Tibial artery (tissue), 4 donors: ENCODE results near the gene GALNT9.

Experiments used
- DNase-seq, 2 donors: peaks; one replicate each; pipeline ENCODE4 v3.0.0-alpha.2; 2019
- H3K27ac ChIP-seq, 2 donors: fragments of 200-600 bp; sonication (generic) in 1 of 2; 1 replicate in 1 of 2; 2 replicates in 1 of 2; pipeline ENCODE4 v1.5.1; 2018 to 2019; ENCODE audit warnings: mild to moderate bottlenecking in 1 of 2
- H3K27me3 ChIP-seq, 2 donors: fragments of 200-600 bp; sonication (generic) in 1 of 2; one replicate each; pipeline versions ENCODE4 v1.5.1 to v1.6.0; 2016 to 2019
- H3K36me3 ChIP-seq, 3 donors: fragments of 200-600 bp; sonication (generic) in 2 of 3; one replicate each; pipeline ENCODE4 v1.5.1; 2016 to 2019; ENCODE audit warnings: mild to moderate bottlenecking in 2 of 3
- H3K4me1 ChIP-seq, 4 donors: fragments of 200-600 bp; sonication (generic) in 2 of 4; 1 replicate in 3 of 4; 2 replicates in 1 of 4; pipeline ENCODE4 v1.5.1; 2016 to 2019
- H3K4me3 ChIP-seq, 2 donors: fragments of 200-600 bp; sonication (generic) in 1 of 2; 1 replicate in 1 of 2; 2 replicates in 1 of 2; pipeline ENCODE4 v1.5.1; 2018 to 2019; ENCODE audit warnings: mild to moderate bottlenecking in 2 of 2
- H3K9me3 ChIP-seq, 3 donors: fragments of 200-600 bp; sonication (generic) in 1 of 3; one replicate each; pipeline ENCODE4 v1.5.1; 2016 to 2019
- intact Hi-C: fragments of 100-400 bp; cut with DNase I; formaldehyde crosslinking; loops from one replicate; pipeline ENCODE4 v1.15.0; 2023; ENCODE audit warnings: low total_unique reads
- TF ChIP-seq, protein P1 (sequence below), 2 experiments: fragments of 200-600 bp in 1 of 2; fragments of 450-650 bp in 1 of 2; IDR thresholded peaks; one replicate each; pipeline ENCODE4 v1.5.1; 2017 to 2019; ENCODE audit warnings: antibody characterized with exemption in 2 of 2, mild to moderate bottlenecking in 1 of 2, moderate library complexity in 1 of 2

The GALNT9 gene

GRCh38 chr12:132270516-132270915 lies 58.9 kb downstream of the GALNT9 start:
- DNase-seq = no peak
- no peaks in the 10 kb centered on the region for H3K36me3 ChIP-seq
- H3K27me3 ChIP-seq = peaks cover 0 to 75% of the 10 kb centered on the region in 2 donors
- no peak overlapping the region for H3K4me3 ChIP-seq
- H3K9me3 ChIP-seq = no peaks in the 10 kb centered on the region
- no peaks in the 10 kb centered on the region for H3K4me1 ChIP-seq
- TF ChIP-seq, protein P1, sequence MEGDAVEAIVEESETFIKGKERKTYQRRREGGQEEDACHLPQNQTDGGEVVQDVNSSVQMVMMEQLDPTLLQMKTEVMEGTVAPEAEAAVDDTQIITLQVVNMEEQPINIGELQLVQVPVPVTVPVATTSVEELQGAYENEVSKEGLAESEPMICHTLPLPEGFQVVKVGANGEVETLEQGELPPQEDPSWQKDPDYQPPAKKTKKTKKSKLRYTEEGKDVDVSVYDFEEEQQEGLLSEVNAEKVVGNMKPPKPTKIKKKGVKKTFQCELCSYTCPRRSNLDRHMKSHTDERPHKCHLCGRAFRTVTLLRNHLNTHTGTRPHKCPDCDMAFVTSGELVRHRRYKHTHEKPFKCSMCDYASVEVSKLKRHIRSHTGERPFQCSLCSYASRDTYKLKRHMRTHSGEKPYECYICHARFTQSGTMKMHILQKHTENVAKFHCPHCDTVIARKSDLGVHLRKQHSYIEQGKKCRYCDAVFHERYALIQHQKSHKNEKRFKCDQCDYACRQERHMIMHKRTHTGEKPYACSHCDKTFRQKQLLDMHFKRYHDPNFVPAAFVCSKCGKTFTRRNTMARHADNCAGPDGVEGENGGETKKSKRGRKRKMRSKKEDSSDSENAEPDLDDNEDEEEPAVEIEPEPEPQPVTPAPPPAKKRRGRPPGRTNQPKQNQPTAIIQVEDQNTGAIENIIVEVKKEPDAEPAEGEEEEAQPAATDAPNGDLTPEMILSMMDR (IDR thresholded peaks at IDR 0.05) = no peak
- intact Hi-C loops = no loop called here
- no peak overlapping the region for H3K27ac ChIP-seq

- intact Hi-C loops = loop anchor here (10.0 kb wide), 1 partner anchor 1105 kb away; no protein-coding TSS in a partner anchor
- TF ChIP-seq, protein P1 (IDR thresholded peaks at IDR 0.05) = no peak
- no peak overlapping the region for H3K27ac ChIP-seq
- no peak overlapping the region for H3K4me3 ChIP-seq
- no peaks in the 10 kb centered on the region for H3K9me3 ChIP-seq
- DNase-seq = no peak
- H3K36me3 ChIP-seq = no peaks in the 10 kb centered on the region
- no peaks in the 10 kb centered on the region for H3K4me1 ChIP-seq
- peaks cover 0 to 74% of the 10 kb centered on the region in 2 donors for H3K27me3 ChIP-seq
These were observed 60.0 kb downstream of the GALNT9 start for GRCh38 chr12:132269271-132269968.

DNA sequence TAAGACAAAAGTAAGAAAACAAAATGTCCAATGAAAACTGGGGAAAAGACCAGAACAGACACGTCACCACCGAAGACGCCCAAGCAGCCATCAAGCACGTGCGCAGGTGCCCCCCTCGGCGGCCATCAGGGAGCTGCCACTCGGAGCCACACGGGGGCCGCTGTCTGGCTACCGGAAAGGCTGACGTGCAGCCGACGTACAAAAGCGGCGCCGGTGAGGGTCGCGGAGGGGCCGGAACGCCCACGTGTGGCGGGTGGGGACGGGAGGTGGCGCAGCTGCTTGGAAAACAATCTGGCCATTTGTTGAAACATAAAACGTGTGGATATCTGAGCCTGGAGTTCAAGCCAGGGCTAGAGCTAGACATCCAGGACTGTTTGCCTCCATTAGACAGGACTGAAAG lies 60.7 kb downstream of the GALNT9 start:
- Histone ChIP-seq H3K4me1 (no peaks in the 10 kb centered on the region), H3K36me3 (no peaks in the 10 kb centered on the region), H3K9me3 (no peaks in the 10 kb centered on the region), H3K27ac (no peak overlapping the region), H3K27me3 (peaks cover 0 to 74% of the 10 kb centered on the region in 2 donors), H3K4me3 (no peak overlapping the region)
- TF ChIP-seq, protein P1 (IDR thresholded peaks at IDR 0.05) = no peak
- DNase-seq = no peak
- intact Hi-C loops = loop anchor here (10.0 kb wide), 1 partner anchor 1104 kb away; no protein-coding TSS in a partner anchor

GRCh38 chr12:132267873-132268272 lies 61.5 kb downstream of the GALNT9 start:
- intact Hi-C loops = loop anchor here (10.0 kb wide), 1 partner anchor 1103 kb away; no protein-coding TSS in a partner anchor
- Histone ChIP-seq H3K27me3 (peaks cover 0 to 72% of the 10 kb centered on the region in 2 donors), H3K4me3 (no peak overlapping the region), H3K36me3 (no peaks in the 10 kb centered on the region), H3K9me3 (no peaks in the 10 kb centered on the region), H3K27ac (no peak overlapping the region), H3K4me1 (no peaks in the 10 kb centered on the region)
- TF ChIP-seq, protein P1 (IDR thresholded peaks at IDR 0.05) = no peak
- no peak for DNase-seq

DNA sequence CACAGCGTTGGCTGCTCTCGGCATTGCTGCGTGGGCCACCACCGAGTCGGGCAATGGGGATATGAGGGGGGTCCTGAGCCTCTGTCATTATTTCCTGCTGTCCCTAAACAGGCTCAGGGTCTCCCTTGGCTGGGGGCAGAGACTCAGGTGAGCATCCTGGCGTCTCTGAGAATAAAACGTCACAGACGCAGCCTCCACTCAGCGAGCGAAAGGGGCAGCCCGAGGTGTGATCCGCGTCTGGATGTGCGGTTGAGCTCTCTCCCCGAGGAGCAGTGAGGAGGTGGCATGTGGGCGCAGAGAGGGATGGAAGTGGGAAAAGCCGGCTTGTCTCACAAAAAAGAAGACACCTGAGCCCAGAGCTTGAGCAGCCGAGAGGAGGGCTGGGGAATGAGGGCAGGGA lies 62.6 kb downstream of the GALNT9 start:
- no peaks in the 10 kb centered on the region for H3K4me1 ChIP-seq
- no peaks in the 10 kb centered on the region for H3K9me3 ChIP-seq
- intact Hi-C loops = loop anchor here (10.0 kb wide), 1 partner anchor 1102 kb away; no protein-coding TSS in a partner anchor
- DNase-seq = no peak
- peaks cover 0 to 72% of the 10 kb centered on the region in 2 donors for H3K27me3 ChIP-seq
- no peak overlapping the region for H3K4me3 ChIP-seq
- TF ChIP-seq, protein P1 (IDR thresholded peaks at IDR 0.05) = no peak
- H3K36me3 ChIP-seq = no peaks in the 10 kb centered on the region
- no peak overlapping the region for H3K27ac ChIP-seq
